OCI-LY3 (cell line): ENCODE results near the gene EYS.
A peak's percentile ranks its signal among the peaks of the same experiment; 100 is the strongest.

Experiments used
- H2AFZ ChIP-seq: fragments of 200-600, 300-600 bp; shearing (Covaris generic); 2 replicates; pipeline ENCODE4 v1.6.0; 2014; ENCODE audit warnings: antibody characterized with exemption, low read depth, low read length
- H3K27ac ChIP-seq: fragments of 200-600, 300-600 bp; sonication (generic); 2 replicates; pipeline ENCODE4 v1.5.1; 2014; ENCODE audit warnings: mild to moderate bottlenecking, low read length, moderate library complexity, mixed read lengths
- H3K27me3 ChIP-seq: fragments of 200-600, 300-600 bp; sonication (generic); 2 replicates; pipeline ENCODE4 v1.6.1; 2014; ENCODE audit warnings: low read depth, low read length, mixed read lengths
- H3K36me3 ChIP-seq: fragments of 200-600, 300-600 bp; sonication (generic); replicated peaks from 2 replicates; pipeline ENCODE3; 2014; ENCODE audit warnings: low read depth, low read length, mixed read lengths
- H3K4me1 ChIP-seq: fragments of 300-600, 200-600 bp; sonication (generic); 2 replicates; pipeline ENCODE4 v1.6.1; 2014; ENCODE audit warnings: low read length, mixed read lengths
- H3K4me2 ChIP-seq: fragments of 200-600, 300-600 bp; sonication (generic); 2 replicates; pipeline ENCODE4 v1.6.1; 2014; ENCODE audit warnings: low read length, mixed read lengths
- H3K4me3 ChIP-seq: fragments of 300-600, 200-600 bp; sonication (generic); 2 replicates; pipeline ENCODE4 v1.5.1; 2014; ENCODE audit warnings: antibody characterized with exemption, mild to moderate bottlenecking, low read length, moderate library complexity
- H3K79me2 ChIP-seq: fragments of 300-600, 200-600 bp; shearing (Covaris generic); 2 replicates; pipeline ENCODE4 v1.6.1; 2014; ENCODE audit warnings: mild to moderate bottlenecking, low read length, mixed read lengths
- H3K9ac ChIP-seq: fragments of 300-600, 200-600 bp; shearing (Covaris generic); 2 replicates; pipeline ENCODE4 v1.6.0; 2014; ENCODE audit warnings: mild to moderate bottlenecking, low read length, moderate library complexity
- H3K9me3 ChIP-seq: fragments of 200-600, 300-600 bp; shearing (Covaris generic); 2 replicates; pipeline ENCODE4 v1.6.1; 2014; ENCODE audit warnings: low read length, mixed read lengths; ENCODE audit not compliant: insufficient read depth
- H4K20me1 ChIP-seq: fragments of 200-600, 300-600 bp; sonication (generic); 2 replicates; pipeline ENCODE4 v1.6.1; 2016; ENCODE audit warnings: low read length, mixed read lengths; ENCODE audit not compliant: insufficient read depth
- EZH2phosphoT487 ChIP-seq: fragments of 200-600 bp; shearing (Covaris generic); IDR thresholded peaks from 2 replicates; pipeline ENCODE4 v1.6.1; 2018; ENCODE audit warnings: antibody characterized with exemption, mixed run types, low read depth
- TF ChIP-seq, protein P1 (sequence below): fragments of 200-600, 300-600 bp; sonication (generic); IDR thresholded peaks from 2 replicates; pipeline ENCODE4 v1.5.1; 2014; ENCODE audit warnings: antibody characterized with exemption, low read length, low read depth

Gene EYS

DNA sequence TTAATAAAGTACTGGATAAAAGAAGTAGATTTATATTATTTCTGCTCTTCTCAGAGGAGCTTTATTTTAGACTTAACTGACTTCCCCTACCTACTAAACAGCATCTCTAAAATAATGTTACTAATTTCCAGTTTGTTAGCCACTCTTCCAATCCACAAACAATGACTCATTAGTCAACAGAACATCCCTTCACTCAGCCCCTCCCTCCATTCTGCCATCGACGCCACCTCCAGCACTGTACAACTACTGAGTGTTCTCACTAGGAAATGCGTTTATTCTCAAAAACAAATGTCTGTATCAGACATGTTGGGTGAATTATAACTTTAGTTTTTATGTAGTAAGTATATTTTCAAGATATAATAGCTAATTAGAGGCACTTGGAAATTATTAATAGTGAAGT, 427.0 kb downstream of the EYS start:
- Histone ChIP-seq H2AFZ (no peak overlapping the region), H3K9ac (no peak overlapping the region), H3K36me3 (no peaks in the 10 kb centered on the region), H3K9me3 (no peaks in the 10 kb centered on the region), H3K27ac (no peak overlapping the region), H3K4me1 (no peaks in the 10 kb centered on the region), H3K4me3 (no peak overlapping the region), H4K20me1 (no peaks in the 10 kb centered on the region), H3K79me2 (no peaks in the 10 kb centered on the region), H3K4me2 (no peak overlapping the region), H3K27me3 (no peaks in the 10 kb centered on the region)
- TF ChIP-seq EZH2phosphoT487 = no peak
- TF ChIP-seq, protein P1, sequence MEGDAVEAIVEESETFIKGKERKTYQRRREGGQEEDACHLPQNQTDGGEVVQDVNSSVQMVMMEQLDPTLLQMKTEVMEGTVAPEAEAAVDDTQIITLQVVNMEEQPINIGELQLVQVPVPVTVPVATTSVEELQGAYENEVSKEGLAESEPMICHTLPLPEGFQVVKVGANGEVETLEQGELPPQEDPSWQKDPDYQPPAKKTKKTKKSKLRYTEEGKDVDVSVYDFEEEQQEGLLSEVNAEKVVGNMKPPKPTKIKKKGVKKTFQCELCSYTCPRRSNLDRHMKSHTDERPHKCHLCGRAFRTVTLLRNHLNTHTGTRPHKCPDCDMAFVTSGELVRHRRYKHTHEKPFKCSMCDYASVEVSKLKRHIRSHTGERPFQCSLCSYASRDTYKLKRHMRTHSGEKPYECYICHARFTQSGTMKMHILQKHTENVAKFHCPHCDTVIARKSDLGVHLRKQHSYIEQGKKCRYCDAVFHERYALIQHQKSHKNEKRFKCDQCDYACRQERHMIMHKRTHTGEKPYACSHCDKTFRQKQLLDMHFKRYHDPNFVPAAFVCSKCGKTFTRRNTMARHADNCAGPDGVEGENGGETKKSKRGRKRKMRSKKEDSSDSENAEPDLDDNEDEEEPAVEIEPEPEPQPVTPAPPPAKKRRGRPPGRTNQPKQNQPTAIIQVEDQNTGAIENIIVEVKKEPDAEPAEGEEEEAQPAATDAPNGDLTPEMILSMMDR = no peak

DNA sequence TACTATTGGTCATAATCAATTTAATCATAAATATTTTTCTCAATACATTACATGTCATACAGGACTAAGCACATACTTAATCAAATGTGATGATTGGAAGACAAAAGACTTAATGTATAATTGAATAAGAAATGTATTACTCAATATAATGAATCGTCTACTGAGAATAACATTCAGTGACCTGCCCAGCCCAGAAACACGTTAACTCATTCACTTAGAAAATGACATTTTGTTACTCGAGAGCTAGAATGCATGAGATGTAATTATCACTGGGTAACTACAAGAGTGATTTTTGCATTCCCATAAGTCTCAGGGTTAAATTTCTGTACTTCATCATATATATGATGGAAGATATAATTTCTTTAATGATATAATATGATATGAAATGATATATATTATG, 444.8 kb downstream of the EYS start:
- no peaks in the 10 kb centered on the region for H3K9me3 ChIP-seq
- TF ChIP-seq, protein P1 = no peak
- TF ChIP-seq EZH2phosphoT487 = no peak
- H3K9ac ChIP-seq = no peak overlapping the region

DNA sequence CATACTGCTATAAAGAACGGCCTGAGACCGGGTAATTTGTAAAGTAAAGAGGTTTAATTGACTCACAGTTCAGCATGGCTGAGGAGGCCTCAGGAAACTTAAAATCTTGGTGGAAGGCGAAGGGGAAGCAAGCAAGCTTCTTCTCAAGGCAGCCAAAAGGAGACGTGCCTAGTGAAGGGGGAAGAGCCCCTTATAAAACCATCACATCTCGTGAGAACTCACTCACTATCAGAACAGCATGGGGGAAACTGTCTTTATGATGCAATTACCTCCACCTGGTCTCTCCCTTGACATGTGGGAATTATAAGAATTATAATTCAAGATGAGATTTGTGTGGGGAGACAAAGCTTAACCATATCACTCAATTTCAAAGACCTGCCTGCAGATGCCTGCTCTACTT, 447.0 kb downstream of the EYS start:
- H3K27ac ChIP-seq = no peak overlapping the region
- no peak overlapping the region for H3K4me2 ChIP-seq
- no peak overlapping the region for H3K9ac ChIP-seq
- no peaks in the 10 kb centered on the region for H3K79me2 ChIP-seq
- H3K4me3 ChIP-seq = no peak overlapping the region
- no peaks in the 10 kb centered on the region for H3K4me1 ChIP-seq
- peak overlapping the region; percentile 4; the same call in 1 of the 2 replicates for H2AFZ ChIP-seq
- no peaks in the 10 kb centered on the region for H3K27me3 ChIP-seq
- H3K9me3 ChIP-seq = no peaks in the 10 kb centered on the region; the same call in 1 of the 2 replicates
- H3K36me3 ChIP-seq = no peaks in the 10 kb centered on the region
- no peaks in the 10 kb centered on the region for H4K20me1 ChIP-seq
- TF ChIP-seq, protein P1 = no peak
- TF ChIP-seq EZH2phosphoT487 = no peak

More for the DNA sequence above, 444.8 kb downstream of the EYS start:
- H3K27ac ChIP-seq = no peak overlapping the region
- H3K27me3 ChIP-seq = no peaks in the 10 kb centered on the region
- H3K79me2 ChIP-seq = no peaks in the 10 kb centered on the region
- H3K36me3 ChIP-seq = no peaks in the 10 kb centered on the region
- no peak overlapping the region for H3K4me3 ChIP-seq
- H3K4me1 ChIP-seq = no peaks in the 10 kb centered on the region
- H3K4me2 ChIP-seq = no peak overlapping the region
- no peaks in the 10 kb centered on the region for H4K20me1 ChIP-seq
- no peak overlapping the region for H2AFZ ChIP-seq

DNA sequence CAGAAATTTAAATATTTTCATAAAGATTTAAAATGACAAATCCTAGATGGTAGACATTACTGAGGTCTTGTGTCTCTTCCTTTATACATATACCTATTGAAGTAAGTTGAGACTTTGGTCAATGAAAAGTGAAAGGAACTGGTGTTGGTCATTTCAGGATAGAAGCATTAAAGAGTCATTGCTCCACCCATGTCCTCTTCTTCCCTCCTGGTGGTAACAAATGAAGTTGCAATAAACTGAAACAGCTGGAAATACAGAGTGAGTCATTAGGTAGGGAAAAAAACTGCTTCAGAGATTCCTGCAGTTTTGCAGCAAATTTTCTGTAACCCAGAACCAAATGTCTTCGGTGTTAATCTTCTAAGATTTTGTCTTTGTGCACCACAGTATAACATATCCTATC, 448.0 kb downstream of the EYS start:
- Histone ChIP-seq H3K27me3 (no peaks in the 10 kb centered on the region), H3K4me3 (no peak overlapping the region), H2AFZ (no peak overlapping the region), H3K4me1 (no peaks in the 10 kb centered on the region), H3K36me3 (no peaks in the 10 kb centered on the region), H3K9me3 (no peaks in the 10 kb centered on the region; the same call in 1 of the 2 replicates), H4K20me1 (no peaks in the 10 kb centered on the region), H3K4me2 (no peak overlapping the region), H3K27ac (no peak overlapping the region), H3K79me2 (no peaks in the 10 kb centered on the region), H3K9ac (no peak overlapping the region)
- TF ChIP-seq EZH2phosphoT487 = no peak
- TF ChIP-seq, protein P1 = no peak
